Measurements from ENCODE around the gene SYT7.

- TF ChIP-seq POLR2A (IDR thresholded peaks at IDR 0.05; ENCODE audit: low read depth, low read length), result no peak
- TF ChIP-seq POLR2AphosphoS5 (IDR thresholded peaks at IDR 0.05; ENCODE audit: low read depth, low read length), result no peak
- no peak for TF ChIP-seq TAF1 (IDR thresholded peaks at IDR 0.05; ENCODE audit: borderline replicate concordance, low read depth, low read length)
These were observed 45.7 kb downstream of the SYT7 start for GRCh38 chr11:61534933-61535839.

Data from GM12892 (cell line).